T-cell (primary cell): ENCODE results near the gene CKB. TPM values are rescaled to one million over a fixed set of nuclear protein-coding genes. Genes with fewer than 3 reads are reported as not detected.

ENCODE experiments used
- ATAC-seq, 4 experiments: fragments of 200-7000 bp in 3 of 4; fragments of 150-1000 bp in 1 of 4; cut with Tn5 transposase; replicated peaks in 1 of 4; 1 replicate in 3 of 4; 2 replicates in 1 of 4; pipeline ENCODE4 v1.10.0; 2021; ENCODE audit warnings: moderate library complexity in 3 of 4, mild to moderate bottlenecking in 2 of 4, moderate number of reproducible peaks in 1 of 4
- CTCF ChIA-PET, 2 donors: fragments of 300-600 bp; sonication (Branson Sonifier 250); formaldehyde crosslinking; loops; one replicate each; lab custom pipeline; 2022; ENCODE audit warnings: antibody characterized with exemption in 2 of 2; lab: Charles Lee
- POLR2A ChIA-PET, 2 donors: fragments of 300-600 bp; sonication (Branson Sonifier 250); formaldehyde crosslinking; loops; one replicate each; lab custom pipeline; 2022; ENCODE audit warnings: antibody characterized with exemption in 2 of 2; lab: Charles Lee
- DNase-seq, 35 experiments: peaks; one replicate each; pipeline versions ENCODE4 v3.0.0 to v3.0.0-alpha.2; 2013 to 2023
- H3K27ac ChIP-seq: one replicate; pipeline ENCODE4 v1.5.1; 2013; ENCODE audit warnings: low read length
- H3K27me3 ChIP-seq, 2 experiments: replicated peaks in 1 of 2; 1 replicate in 1 of 2; 2 replicates in 1 of 2; pipeline versions ENCODE4 v1.6.1 to v1.7.0; 2013; ENCODE audit warnings: low read length in 1 of 2, mixed read lengths in 1 of 2; ENCODE audit not compliant: control insufficient read depth in 2 of 2, insufficient read depth in 2 of 2; ENCODE audit errors: extremely low read depth in 1 of 2
- H3K36me3 ChIP-seq, 2 donors: 1 replicate in 1 of 2; 2 replicates in 1 of 2; pipeline versions ENCODE4 v1.6.1 to v1.7.0; 2013; ENCODE audit warnings: low read length in 1 of 2; ENCODE audit not compliant: control insufficient read depth in 2 of 2, insufficient read depth in 1 of 2; ENCODE audit errors: extremely low read depth in 1 of 2
- H3K4me1 ChIP-seq, 2 experiments: 1 replicate in 1 of 2; 2 replicates in 1 of 2; pipeline versions ENCODE4 v1.6.1 to v1.7.0; 2013; ENCODE audit warnings: low read length in 2 of 2, mixed read lengths in 1 of 2; ENCODE audit not compliant: insufficient read depth in 2 of 2, control insufficient read depth in 1 of 2; ENCODE audit errors: extremely low read depth in 1 of 2
- H3K4me3 ChIP-seq, 2 donors: 1 replicate in 1 of 2; 2 replicates in 1 of 2; pipeline versions ENCODE4 v1.5.1 to v1.7.0; 2013; ENCODE audit warnings: mild to moderate bottlenecking in 2 of 2, low read length in 1 of 2, moderate library complexity in 1 of 2; ENCODE audit not compliant: control insufficient read depth in 1 of 2; ENCODE audit errors: extremely low read depth in 1 of 2
- H3K9me3 ChIP-seq: 2 replicates; pipeline ENCODE4 v1.7.0; 2013
- H3K27ac Mint-ChIP-seq, 2 donors: one replicate each; pipeline ENCODE4 v1.8.0; 2020 to 2021; ENCODE audit warnings: mild to moderate bottlenecking in 2 of 2, mixed read lengths in 2 of 2
- H3K27me3 Mint-ChIP-seq, 2 donors: one replicate each; pipeline ENCODE4 v1.8.0; 2021 to 2022; ENCODE audit warnings: mixed read lengths in 2 of 2
- H3K36me3 Mint-ChIP-seq: one replicate; pipeline ENCODE4 v1.8.0; 2021; ENCODE audit warnings: mixed read lengths
- H3K4me1 Mint-ChIP-seq, 3 donors: one replicate each; pipeline ENCODE4 v1.8.0; 2020 to 2022; ENCODE audit warnings: mixed read lengths in 3 of 3, mild to moderate bottlenecking in 1 of 3
- H3K4me3 Mint-ChIP-seq, 3 donors: one replicate each; pipeline ENCODE4 v1.8.0; 2020 to 2022; ENCODE audit warnings: mild to moderate bottlenecking in 3 of 3, mixed read lengths in 3 of 3, moderate library complexity in 3 of 3
- H3K9me3 Mint-ChIP-seq, 3 donors: one replicate each; pipeline ENCODE4 v1.8.0; 2020 to 2022; ENCODE audit warnings: mixed read lengths in 3 of 3
- WGBS: methylation state at CpG from one replicate; pipeline ENCODE4 v1.1.5; 2013; ENCODE audit warnings: missing lambda C conversion rate; ENCODE audit not compliant: insufficient coverage; 5-methylcytosine and 5-hydroxymethylcytosine counted together
- total RNA-seq, 35 experiments: library from RNA in 6 of 35; stranded (reverse) in 6 of 35; fragments of 120-200 nt in 1 of 35; gene quantifications; one replicate each; pipeline versions ENCODE4 v1.2.1 to v1.2.4 and lab custom pipeline; 2013 to 2026

Gene CKB
- total RNA-seq, 5 donors from 2014 or later (not counting 1 experiment from before 2014, with no cell fraction given): 4.7 to 7.6 (median 6.6) TPM

GRCh38 chr14:103558071-103558882 is 35.6 kb upstream of the CKB start:
- Histone ChIP-seq H3K27ac (no peak overlapping the region), H3K27me3 (no peaks in the 10 kb centered on the region), H3K4me3 (no peak overlapping the region), H3K4me1 (peaks cover 16 to 33% of the 10 kb centered on the region in 2 experiments), H3K9me3 (no peaks in the 10 kb centered on the region), H3K36me3 (peaks cover 14 to 32% of the 10 kb centered on the region in 2 donors)
- peaks cover 52 to 64% (median 64%) of the 10 kb centered on the region in 3 donors for H3K4me1 Mint-ChIP-seq
- no peak overlapping the region for H3K27ac Mint-ChIP-seq
- ChIA-PET POLR2A (interaction anchor here (0.5 to 0.6 kb wide), 3 partner anchors 81 to 1242 kb away, joined by 4 read pairs; no protein-coding TSS in a partner anchor), CTCF (interaction anchor here (1.3 to 1.6 kb wide), 2 partner anchors 13 to 40 kb away, joined by 3 to 4 read pairs; no protein-coding TSS in a partner anchor)
- DNase-seq (no peak), ATAC-seq (no peak)
- no peaks in the 10 kb centered on the region for H3K27me3 Mint-ChIP-seq
- no peaks in the 10 kb centered on the region for H3K9me3 Mint-ChIP-seq
- H3K36me3 Mint-ChIP-seq: peaks cover 17% of the 10 kb centered on the region
- H3K4me3 Mint-ChIP-seq: no peak overlapping the region
- WGBS: 98% methylated on average over 13 of the region's 16 CpGs

GRCh38 chr14:103556946-103557758 is 34.5 kb upstream of the CKB start:
- DNase-seq: no peak
- Mint-ChIP-seq H3K4me3 (no peak overlapping the region), H3K4me1 (peaks cover 50 to 63% (median 61%) of the 10 kb centered on the region in 3 donors), H3K36me3 (peaks cover 17% of the 10 kb centered on the region), H3K27ac (no peak overlapping the region), H3K27me3 (no peaks in the 10 kb centered on the region), H3K9me3 (no peaks in the 10 kb centered on the region)
- CTCF ChIA-PET: interaction anchor here in 1 of 2 donors (0.5 to 1.3 kb wide), 2 partner anchors 11 to 845 kb away, joined by 3 read pairs; no protein-coding TSS in a partner anchor
- no peak overlapping the region for H3K4me3 ChIP-seq
- H3K9me3 ChIP-seq: no peaks in the 10 kb centered on the region
- H3K27me3 ChIP-seq: no peaks in the 10 kb centered on the region
- H3K27ac ChIP-seq: no peak overlapping the region
- POLR2A ChIA-PET: no interaction called here
- H3K4me1 ChIP-seq: peaks cover 16 to 33% of the 10 kb centered on the region in 2 experiments
- ATAC-seq: no peak
- peaks cover 19 to 32% of the 10 kb centered on the region in 2 donors for H3K36me3 ChIP-seq
- 94% methylated on average over 10 of the region's 15 CpGs for WGBS

GRCh38 chr14:103555559-103556337 is 33.1 kb upstream of the CKB start:
- H3K27ac Mint-ChIP-seq: no peak overlapping the region
- no peak overlapping the region for H3K4me3 Mint-ChIP-seq
- no peaks in the 10 kb centered on the region for H3K27me3 Mint-ChIP-seq
- peaks cover 17% of the 10 kb centered on the region for H3K36me3 Mint-ChIP-seq
- no peaks in the 10 kb centered on the region for H3K9me3 Mint-ChIP-seq
- H3K27me3 ChIP-seq: no peaks in the 10 kb centered on the region
- no peak for ATAC-seq
- H3K4me3 ChIP-seq: no peak overlapping the region
- DNase-seq: no peak
- H3K9me3 ChIP-seq: no peaks in the 10 kb centered on the region
- ChIA-PET CTCF (no interaction called here), POLR2A (no interaction called here)
- H3K27ac ChIP-seq: no peak overlapping the region
- 94% methylated on average over 5 of the region's 15 CpGs for WGBS
- peaks cover 19 to 32% of the 10 kb centered on the region in 2 donors for H3K36me3 ChIP-seq
- H3K4me1 ChIP-seq: peaks cover 8 to 21% of the 10 kb centered on the region in 2 experiments
- peaks cover 37 to 50% (median 48%) of the 10 kb centered on the region in 3 donors for H3K4me1 Mint-ChIP-seq

GRCh38 chr14:103552846-103553210 is 30.2 kb upstream of the CKB start:
- Mint-ChIP-seq H3K27ac (no peak overlapping the region), H3K36me3 (peaks cover 4% of the 10 kb centered on the region), H3K27me3 (no peaks in the 10 kb centered on the region), H3K4me3 (no peak overlapping the region), H3K9me3 (no peaks in the 10 kb centered on the region), H3K4me1 (peaks cover 9 to 21% (median 20%) of the 10 kb centered on the region in 3 donors)
- H3K27ac ChIP-seq: no peak overlapping the region
- no peak overlapping the region for H3K4me3 ChIP-seq
- peaks cover 7 to 17% of the 10 kb centered on the region in 2 donors for H3K36me3 ChIP-seq
- no peak for ATAC-seq
- DNase-seq: no peak
- 94% methylated on average over 7 of the region's 11 CpGs for WGBS
- H3K9me3 ChIP-seq: no peaks in the 10 kb centered on the region
- ChIA-PET POLR2A (no interaction called here), CTCF (interaction anchor here (0.6 to 0.8 kb wide), 3 partner anchors 14 to 1913 kb away, joined by 3 to 7 read pairs (median 4); no protein-coding TSS in a partner anchor)
- H3K4me1 ChIP-seq: peaks cover 2% of the 10 kb centered on the region in 2 experiments
- no peaks in the 10 kb centered on the region for H3K27me3 ChIP-seq

GRCh38 chr14:103552011-103552845 is 29.6 kb upstream of the CKB start:
- H3K9me3 ChIP-seq: no peaks in the 10 kb centered on the region
- Mint-ChIP-seq H3K27ac (no peak overlapping the region), H3K9me3 (no peaks in the 10 kb centered on the region), H3K27me3 (no peaks in the 10 kb centered on the region), H3K4me3 (no peak overlapping the region), H3K4me1 (peaks cover 3 to 15% (median 15%) of the 10 kb centered on the region in 3 donors), H3K36me3 (peaks cover 4% of the 10 kb centered on the region)
- ATAC-seq (no peak), DNase-seq (no peak)
- peaks cover 0 to 2% of the 10 kb centered on the region in 2 experiments for H3K4me1 ChIP-seq
- no peak overlapping the region for H3K4me3 ChIP-seq
- POLR2A ChIA-PET: no interaction called here
- no peak overlapping the region for H3K27ac ChIP-seq
- 82% methylated on average over 14 of the region's 18 CpGs for WGBS
- CTCF ChIA-PET: interaction anchor here in 1 of 2 donors (0.6 to 1.0 kb wide), 2 partner anchors 9 to 15 kb away, joined by 3 to 4 read pairs; no protein-coding TSS in a partner anchor
- peaks cover 7 to 17% of the 10 kb centered on the region in 2 donors for H3K36me3 ChIP-seq
- H3K27me3 ChIP-seq: no peaks in the 10 kb centered on the region
